Activated CD4-positive, alpha-beta T cell treated with anti-CD3 and anti-CD28 coated beads for 24 hours (primary cell): ENCODE data around the gene WBP1.
A peak's percentile ranks its signal among the peaks of the same experiment; 100 is the strongest.
"Not testable (repeated sequence)": the region's sequence is repeated elsewhere in the genome, so short reads cannot be mapped to it uniquely, and the experiment has no call there.

ENCODE experiments used
- DNase-seq, 2 donors: peaks; one replicate each; pipeline ENCODE4 v3.0.0-alpha.2; 2020; ENCODE audit warnings: low read depth in 2 of 2

The WBP1 gene

GRCh38 chr2:74454654-74455511, 3.4 kb upstream of the WBP1 start, which contains the start of gene INO80B:
INO80B (plus strand) TSS chr2:74455087; CDS start chr2:74455117, 30 bp downstream.
- peak; percentile 94 to 95 for DNase-seq

- no peak for DNase-seq
Measured at GRCh38 chr2:74457129-74457548, 1.1 kb upstream of the WBP1 start.

GRCh38 chr2:74457549-74458131, 598 bp upstream of the WBP1 start:
- peak; percentile 68 to 75 for DNase-seq

DNA sequence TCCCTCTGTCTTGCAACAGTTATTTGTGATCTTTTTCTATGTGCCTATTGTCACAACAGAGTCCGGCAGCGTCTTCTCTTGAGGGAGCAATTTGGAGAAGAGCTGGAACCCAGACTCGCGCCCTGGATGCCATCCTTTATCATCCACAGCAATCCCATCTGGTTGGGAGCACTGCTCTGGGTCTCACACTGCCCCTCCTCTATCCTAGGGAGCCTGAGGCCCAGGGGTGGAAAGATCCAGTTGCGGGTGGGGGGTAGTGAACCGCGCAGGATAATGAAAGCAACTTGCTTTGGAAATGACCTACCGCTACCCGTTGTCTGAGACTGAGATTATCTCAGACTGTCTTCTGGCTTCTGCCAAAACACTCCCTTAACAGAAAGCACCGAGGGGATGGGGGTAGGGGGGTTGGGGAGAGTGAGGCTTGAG, 713 bp downstream of the WBP1 start:
- DNase-seq: no peak

DNA sequence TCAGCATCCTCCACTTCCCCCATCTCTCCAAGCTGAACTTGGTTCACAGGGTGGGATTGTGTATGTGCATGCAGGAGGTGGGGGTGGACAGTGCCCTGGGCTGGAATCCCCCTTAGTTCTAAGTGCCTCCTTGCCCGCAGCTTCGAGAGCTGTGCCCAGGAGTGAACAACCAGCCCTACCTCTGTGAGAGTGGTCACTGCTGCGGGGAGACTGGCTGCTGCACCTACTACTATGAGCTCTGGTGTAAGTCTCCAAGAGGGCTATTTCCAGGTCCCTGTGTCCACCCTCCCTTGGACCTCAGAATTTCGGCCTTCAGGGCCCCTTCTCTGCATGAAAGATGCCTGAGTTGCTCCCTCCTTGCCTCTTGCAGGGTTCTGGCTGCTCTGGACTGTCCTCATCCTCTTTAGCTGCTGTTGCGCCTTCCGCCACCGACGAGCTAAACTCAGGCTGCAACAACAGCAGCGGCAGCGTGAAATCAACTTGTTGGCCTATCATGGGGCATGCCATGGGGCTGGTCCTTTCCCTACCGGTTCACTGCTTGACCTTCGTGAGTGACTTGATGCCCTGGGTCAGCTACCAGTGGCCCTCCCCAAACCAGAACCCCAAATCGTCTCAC, 1.4 kb downstream of the WBP1 start:
- not testable (repeated sequence) for DNase-seq

DNA sequence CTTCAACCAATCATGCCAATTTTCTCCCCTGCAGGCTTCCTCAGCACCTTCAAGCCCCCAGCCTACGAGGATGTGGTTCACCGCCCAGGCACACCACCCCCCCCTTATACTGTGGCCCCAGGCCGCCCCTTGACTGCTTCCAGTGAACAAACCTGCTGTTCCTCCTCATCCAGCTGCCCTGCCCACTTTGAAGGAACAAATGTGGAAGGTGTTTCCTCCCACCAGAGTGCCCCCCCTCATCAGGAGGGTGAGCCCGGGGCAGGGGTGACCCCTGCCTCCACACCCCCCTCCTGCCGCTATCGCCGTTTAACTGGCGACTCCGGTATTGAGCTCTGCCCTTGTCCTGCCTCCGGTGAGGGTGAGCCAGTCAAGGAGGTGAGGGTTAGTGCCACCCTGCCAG, 1.9 kb downstream of the WBP1 start:
- DNase-seq: not testable (repeated sequence)

GRCh38 chr2:74461187-74462053, 3.2 kb downstream of the WBP1 start:
- no peak for DNase-seq

DNA sequence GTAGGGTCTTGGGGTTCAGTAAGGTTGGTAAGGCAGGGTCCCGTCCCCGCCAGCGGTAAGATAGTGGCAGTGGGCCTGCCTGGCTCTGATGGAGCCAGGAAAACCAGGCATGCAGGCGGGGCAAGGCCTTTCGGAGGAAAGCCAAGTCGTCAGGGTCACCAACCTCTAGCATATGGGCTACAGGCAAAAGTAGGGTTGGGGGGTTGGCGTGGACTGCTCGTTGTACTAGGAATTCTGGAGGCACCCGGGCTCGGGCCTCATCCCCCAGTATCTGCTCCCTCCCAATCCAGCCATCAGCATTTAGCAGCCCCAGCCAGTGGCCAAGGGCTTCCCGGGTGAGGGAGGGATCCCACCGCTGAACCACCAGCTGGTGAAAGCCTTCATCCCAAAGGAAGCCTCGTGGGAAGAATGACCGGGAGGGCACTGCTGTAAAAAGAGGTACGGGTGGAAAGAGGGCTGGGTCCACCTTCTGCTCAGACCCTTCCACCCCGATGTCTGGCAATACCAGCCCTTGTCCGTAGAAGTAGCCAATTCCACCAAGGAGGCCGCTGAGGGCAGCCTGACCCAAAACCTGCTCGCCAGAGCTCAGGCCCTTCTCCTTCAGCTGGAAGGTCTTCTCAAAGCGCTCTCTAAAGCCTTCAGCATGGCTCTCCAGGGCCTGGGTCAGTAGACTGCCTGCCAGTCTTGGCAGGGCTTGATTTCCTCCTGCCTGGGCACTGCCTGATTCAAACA, 4.0 kb downstream of the WBP1 start:
- no peak for DNase-seq

GRCh38 chr2:74462786-74463105, 4.5 kb downstream of the WBP1 start:
- no peak for DNase-seq

DNA sequence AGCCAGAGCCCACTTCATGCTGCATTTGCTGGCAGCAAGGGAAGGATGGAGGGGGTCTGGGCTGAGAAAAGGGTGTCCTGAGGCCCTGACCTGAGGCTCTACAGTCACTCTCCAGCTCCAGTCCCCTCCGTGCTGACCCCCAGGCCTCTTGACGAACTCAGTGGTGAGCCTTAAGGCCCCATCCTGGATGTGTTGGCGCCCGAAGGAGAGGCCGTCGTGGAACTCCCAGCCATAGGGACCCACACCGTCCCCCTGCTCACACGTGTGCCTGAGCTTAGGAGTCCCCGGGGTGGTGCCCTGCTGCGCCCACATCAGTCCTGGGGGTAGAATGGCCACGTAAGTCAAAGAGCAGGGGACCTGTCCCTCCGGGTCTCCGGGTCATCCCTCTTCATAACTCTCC, 6.2 kb downstream of the WBP1 start:
- no peak for DNase-seq

GRCh38 chr2:74470742-74471141, 12.5 kb downstream of the WBP1 start:
- not testable (repeated sequence) for DNase-seq

DNA sequence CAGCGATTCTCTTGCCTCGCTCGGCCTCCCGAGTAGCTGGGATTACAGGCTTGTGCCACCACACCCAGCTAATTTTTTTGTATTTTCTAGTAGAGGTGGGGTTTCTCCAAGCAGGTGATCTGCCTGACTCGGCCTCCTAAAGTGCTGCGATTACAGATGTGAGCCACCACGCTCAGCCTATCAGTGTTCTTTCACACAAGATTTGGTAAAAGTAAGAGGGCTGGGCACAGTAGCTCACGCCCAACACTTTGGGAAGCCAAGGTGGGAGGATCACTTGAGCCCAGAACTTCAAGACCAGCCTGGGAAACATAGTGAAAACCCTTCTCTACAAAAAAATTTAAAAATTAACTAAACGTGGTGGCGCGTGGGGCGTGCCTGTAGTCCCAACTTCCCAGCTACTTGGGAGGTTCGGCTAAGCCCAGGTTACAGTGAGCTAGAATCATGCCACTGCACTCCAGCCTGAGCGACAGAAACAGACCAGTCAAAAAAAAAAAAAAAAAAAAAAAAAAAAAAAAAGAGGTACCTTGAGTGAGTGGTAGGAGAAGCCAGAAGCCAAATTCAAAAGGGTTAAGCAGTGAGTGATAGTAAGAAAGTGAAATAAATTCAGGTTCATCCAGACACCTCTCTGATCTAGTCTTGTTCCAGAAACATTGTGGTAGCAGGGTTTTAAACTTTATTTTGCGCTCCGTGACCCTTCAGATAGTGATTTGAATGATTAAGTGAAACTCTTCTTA, 13.3 kb downstream of the WBP1 start:
- no peak for DNase-seq

DNA sequence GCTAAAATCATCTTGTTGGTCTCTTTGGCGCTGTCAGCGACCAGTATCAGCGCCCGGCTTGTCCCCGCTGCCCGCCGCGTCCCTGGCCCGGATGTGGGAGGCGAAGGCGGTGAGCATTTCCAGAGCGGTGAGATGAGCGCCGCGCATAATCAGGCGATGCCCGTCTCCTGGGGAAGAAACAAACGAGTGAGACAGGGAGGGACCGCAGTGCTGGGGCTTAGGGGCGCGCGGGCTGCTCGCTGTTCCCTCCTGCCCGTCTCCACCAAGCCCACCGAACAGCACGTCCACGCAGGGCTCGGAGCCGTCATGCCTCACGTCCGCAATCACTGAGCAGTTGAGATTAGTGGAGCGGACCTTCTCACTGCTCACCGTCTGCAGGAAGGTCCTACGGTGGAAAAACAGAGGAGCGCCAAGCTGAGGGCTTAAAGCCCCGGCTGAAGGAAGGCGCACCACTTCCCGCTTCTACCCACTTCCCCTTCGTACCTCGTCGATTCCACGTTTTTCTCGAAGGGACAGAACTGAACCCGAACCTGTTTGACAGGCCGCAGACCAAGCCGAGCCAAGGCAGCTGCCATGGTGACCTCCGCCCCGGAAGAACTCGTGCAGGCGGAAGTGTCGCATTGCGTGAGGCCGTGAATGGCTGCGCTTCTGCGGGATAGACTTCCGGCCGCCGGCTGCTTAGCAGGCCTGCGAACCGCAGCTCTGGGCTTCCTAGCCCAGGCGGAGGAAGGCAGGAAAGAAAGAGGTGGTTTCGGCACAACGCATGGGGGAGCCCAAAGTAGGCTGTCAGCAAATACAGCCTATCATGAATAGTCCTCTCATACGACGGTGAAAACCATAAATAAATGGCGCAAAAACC, 14.1 kb downstream of the WBP1 start, which contains the start of gene MRPL53:
TSS of gene MRPL53 (minus strand) at position 595 of the 859 bp plus-strand sequence. CDS start at position 575, 20 bp downstream.
- DNase-seq: peak; percentile 96

GRCh38 chr2:74472945-74473258, 14.7 kb downstream of the WBP1 start:
- no peak for DNase-seq

GRCh38 chr2:74474481-74474880, 16.2 kb downstream of the WBP1 start:
- DNase-seq: no peak

GRCh38 chr2:74474899-74475298, 16.7 kb downstream of the WBP1 start:
- no peak for DNase-seq

DNA sequence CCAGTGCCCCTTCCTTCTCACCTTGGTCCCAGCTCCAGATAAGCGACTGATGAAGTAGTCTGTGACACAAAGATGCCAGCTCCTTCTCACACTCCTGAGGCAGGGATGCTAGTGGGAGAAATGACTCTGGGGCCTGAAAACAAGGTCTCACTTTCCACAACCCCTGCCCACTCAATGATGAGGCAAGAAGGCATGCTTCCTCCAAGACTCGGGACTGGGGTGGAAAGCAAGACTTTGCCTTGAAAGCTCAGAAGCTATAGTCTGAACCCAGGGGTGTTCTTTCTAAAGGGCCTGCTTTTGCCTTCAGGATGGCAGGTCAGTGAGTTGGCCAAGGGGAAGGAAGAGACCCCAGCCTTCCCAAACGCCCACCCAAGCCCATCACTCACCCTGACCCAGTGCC, 23.2 kb downstream of the WBP1 start:
- DNase-seq: no peak

DNA sequence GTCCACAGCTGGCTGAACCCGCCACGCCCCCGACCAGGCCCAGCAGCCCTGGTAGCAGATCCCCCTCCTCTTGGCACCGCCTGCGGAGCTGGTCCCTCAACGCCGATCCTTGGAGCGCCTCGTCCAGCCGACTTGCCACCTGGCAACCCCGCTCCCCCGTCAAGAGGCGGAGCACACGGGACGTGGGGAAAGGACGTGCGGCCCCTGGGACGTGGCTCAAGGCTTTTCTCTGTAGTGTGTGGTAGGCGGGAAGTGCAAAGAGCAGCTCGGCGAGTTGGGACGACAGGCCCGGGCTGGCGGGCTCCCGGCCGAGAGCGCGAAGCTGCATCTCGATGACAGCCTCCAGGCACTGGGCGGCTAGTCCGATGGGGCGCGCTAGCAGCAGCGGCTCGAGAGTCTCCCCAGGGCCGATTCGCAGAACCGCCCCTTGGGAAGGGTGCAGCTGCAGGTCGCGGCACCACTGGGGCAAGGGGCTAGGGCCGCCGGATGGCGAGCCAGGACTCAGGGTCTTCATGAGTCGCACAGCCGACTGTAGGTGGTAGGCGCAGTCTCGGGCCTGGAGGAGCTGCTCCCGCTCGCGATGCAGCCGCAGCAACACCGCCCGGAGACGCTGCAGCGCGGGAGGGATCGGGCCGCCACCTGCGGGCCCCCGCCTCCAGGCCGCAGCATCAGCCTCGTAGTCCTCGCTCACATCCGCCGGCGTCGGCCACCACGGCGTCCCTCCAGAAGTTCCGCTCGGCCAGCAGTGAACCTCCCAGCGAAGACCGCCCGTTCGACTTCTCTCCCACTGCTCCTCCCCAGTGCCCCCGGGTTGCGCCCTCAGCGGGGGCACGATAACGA, 23.9 kb downstream of the WBP1 start:
- peak in 1 of 2 donors; percentile 35 for DNase-seq
